Measurements from ENCODE around the gene OTX2.

The OTX2 gene

DNA sequence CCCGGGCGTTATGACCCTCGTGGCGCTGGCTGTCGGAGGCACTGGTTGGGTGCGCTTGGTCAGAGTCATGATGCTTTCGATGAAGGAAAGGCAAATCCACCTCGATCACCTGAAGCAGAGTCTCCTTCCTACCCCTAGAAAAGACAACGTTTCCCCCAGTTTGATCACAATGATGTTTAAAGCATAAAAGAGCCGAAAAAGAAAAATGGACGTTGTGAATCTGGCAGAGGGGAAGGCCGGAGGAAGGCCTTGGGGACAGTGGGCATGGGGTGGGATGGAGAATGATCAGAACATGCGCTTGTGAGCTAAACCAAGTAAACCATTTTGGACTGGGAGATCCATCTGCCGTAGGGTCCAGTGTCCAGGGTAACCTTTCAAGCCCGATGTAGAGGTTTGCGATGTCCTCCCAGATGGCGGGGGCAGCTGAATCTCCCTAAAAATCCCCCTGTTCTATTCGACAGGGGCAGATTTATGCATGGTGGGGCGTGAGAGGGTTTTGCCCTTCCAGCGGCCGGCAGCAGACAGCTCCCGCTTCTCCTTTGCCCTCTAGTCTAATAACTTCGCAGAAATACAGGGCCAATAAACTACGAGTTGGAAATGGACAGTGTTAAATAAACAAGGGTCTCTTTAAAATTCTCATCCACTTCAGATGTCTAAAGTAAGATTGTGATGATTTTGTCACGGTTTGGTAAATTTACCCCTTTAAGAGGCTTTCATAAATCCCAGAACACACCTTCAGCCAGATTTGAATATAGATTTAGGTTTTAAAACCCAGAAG is 2.3 kb upstream of the OTX2 start:
- DNase-seq (ENCODE audit: low read depth) = no peak

GRCh38 chr14:56811593-56812363 is 1.5 kb upstream of the OTX2 start:
- DNase-seq (ENCODE audit: low read depth) = no peak

GRCh38 chr14:56810836-56811592 is 735 bp upstream of the OTX2 start:
- no peak for DNase-seq (ENCODE audit: low read depth)

DNA sequence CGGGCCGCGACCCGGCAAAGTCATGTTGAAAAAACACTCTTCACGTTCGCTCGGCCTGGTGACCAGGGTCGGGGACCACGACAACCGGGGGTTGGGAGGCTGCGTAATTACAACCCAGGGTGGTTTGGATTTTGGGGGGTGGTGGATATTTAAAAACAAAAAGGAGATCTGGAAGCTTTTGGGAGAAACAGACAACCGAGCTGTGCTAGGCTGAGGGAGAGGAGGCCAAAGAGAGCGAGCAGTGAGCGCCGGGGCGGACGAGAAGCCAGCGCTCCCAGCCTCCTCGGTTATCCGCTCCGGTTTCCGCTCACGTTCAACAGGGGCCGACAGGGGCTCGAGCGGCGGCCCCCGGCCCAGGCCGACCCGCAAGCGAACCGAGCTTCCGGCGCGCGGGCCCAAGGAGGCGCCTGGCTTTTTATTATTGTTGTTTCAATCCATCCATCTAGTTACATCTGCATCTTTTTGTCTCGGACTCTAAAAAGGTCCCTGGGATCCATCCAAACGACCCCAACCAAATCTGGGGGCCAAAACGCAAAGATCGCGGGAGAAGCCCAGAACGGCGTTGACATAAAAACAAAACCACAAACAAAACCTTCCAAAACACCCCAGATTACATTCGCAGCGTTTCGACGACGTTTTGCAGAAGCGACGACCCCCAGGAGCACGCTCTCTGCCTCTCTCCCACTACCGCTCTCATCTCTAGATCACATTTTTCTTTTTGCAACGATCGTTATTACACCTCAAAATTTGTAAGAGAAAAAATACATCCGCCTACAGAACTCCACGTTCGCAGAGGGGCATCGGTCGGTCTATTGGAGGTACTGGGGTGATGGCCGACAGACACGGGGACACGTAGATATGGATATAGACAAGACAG is 771 bp downstream of the OTX2 start:
- no peak for DNase-seq (ENCODE audit: low read depth)

DNA sequence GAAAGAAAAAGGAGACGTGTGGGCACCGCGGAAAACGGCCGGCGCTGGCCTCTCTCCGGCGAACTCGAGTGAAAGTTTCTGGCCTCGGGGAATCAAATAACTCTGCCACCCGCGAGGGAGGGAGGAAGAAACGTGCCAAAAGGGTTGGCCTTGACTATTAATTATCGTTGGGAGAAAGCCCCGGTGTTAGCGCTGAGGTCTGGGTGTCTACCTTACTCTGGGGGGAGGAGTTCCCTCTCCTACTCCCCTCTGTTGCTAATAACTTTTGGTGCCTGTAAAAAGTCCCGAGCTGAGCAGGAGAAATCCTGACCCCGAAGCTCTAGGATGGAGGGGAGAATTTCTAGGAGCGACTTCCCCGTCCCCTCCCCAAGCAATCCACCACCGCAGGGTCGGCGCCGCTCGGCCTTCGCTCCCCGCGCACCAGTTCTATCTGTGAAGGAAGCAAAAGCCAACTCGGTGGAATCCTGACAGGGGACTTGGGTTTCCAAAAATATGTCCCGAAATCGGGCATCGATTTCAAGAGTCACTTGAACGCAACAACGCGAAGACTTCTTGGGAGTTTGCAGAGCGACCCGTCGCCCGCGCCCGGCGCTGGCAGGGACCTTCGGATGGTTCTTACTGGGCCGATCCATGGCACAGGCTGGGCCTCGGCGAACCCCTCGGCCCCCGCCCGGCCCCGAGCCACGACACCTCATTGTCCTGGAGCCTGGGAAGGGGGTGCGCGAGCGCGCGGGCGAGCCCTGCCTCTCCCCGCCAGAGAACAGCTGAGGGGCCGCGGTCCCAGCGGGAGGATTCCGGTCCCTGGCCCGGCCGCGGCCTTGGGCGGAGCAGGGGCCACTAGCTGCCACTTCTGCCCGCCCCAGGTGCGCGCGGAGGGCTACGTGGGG is 1.7 kb downstream of the OTX2 start:
- DNase-seq (ENCODE audit: low read depth) = no peak

- DNase-seq (ENCODE audit: low read depth) = no peak
These were observed 2.2 kb downstream of the OTX2 start for GRCh38 chr14:56808110-56808382.

DNA sequence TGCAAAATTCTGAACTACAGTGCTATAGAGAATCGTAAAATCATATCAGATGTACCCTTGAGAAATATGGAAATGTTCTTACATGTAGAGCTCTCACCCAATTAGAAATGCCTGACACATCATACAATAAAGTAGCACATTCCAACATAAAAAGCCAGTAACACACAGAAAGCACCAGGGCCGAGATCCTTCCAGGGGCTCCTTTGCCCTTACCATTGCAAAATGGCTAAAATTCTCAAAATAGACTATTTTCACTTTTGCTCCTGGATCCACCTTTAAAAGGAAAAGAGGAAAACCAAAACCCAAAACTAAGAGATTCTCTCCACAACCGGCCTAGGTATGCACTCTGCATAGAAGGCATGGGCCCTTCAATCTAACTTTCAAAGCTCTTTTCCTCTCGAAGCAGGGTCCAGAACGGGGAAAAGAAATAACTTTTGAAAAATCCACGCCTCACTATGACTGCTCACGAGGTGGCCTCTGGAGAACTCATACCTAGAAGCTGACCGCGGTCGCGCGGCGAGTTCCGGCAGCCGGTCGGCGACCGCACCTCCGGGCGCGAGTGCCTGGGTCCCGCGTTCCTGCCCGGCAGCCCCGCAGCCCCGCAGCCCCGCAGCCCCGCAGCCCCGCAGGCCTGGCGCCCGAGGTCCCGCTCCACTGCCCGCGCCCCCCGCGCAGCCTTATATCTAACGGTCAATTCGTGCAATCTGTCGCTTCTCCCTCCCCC is 2.7 kb downstream of the OTX2 start:
- DNase-seq (ENCODE audit: low read depth) = no peak

- DNase-seq (ENCODE audit: low read depth) = no peak
These were observed 3.5 kb downstream of the OTX2 start for GRCh38 chr14:56806760-56807159.

DNA sequence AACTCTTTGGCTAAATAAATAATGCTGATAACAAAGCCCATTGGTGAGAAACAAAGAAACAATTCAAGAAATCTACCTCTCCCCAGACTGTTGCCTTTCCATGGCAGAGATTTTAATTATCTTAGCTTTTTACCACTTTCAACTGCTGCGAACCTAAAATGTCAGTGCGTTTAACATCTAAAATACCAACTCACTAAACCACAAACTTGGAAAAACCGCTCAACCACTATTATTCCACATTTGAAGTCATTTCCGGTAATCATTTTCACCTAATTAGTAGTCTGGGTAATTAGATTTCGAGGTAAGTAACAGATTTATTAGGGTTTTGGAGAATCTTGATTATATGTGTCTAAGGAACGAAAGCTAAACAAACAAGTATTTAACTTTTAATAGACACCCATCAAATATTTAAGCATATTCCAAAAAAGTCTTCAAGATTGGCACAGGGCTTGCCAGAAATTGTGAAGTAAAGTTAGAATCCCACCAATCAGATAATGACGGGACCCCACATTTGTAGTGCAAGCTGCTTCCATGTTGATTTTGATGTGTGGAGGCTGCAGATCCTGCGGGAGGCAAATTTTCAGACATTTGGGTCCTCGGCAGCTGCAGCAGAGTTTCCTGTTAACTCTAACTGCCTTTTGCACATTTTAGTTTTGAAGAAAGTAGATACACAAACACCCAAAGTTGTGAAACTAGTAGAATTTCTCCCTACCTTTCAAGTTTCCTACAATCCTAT is 4.1 kb downstream of the OTX2 start:
- no peak for DNase-seq (ENCODE audit: low read depth)

GRCh38 chr14:56805201-56805991 is 4.9 kb downstream of the OTX2 start:
- no peak for DNase-seq (ENCODE audit: low read depth)

DNA sequence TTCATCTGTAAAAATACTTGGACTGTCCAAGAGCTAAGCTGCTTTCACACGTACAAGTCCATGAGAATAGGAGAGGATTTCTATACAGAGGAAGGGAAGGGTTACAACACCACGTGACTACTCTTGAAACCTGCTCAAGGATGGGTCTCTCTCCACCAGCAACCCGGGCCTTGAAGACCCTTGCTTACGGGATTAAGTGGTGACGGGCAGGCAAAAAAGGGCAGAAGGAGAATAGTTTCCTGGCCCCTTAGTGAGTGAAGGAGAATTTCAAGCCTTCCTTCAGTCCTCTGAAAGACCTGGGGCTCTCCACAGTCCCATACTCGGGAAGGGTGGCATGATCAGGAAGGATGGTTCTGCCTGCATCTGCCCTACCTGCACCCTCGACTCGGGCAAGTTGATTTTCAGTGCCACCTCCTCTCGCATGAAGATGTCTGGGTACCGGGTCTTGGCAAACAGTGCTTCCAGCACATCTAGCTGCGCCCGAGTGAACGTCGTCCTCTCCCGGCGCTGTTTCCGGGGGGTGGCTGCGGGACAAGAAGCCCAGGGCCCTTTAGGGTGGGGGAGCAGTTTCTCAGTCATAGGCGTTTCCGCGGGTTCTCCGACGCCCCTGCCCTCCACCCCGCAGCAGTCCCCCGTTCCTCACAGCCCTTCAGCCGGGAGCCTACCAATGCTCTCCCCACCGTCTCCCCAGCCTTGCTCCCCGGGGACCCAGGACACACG is 6.3 kb downstream of the OTX2 start:
- DNase-seq (ENCODE audit: low read depth) = no peak

DNA sequence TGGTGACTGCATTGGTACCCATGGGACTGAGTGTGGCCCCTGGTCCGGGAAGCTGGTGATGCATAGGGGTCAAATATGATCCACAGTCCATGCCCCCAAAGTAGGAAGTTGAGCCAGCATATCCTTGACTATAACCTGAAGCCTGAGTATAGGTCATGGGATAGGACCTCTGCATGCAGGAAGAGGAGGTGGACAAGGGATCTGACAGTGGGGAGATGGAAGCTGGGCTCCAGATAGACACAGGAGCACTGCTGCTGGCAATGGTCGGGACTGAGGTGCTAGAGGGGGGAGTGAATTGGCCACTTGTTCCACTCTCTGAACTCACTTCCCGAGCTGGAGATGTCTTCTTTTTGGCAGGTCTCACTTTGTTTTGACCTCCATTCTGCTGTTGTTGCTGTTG is 8.4 kb downstream of the OTX2 start:
- no peak for DNase-seq (ENCODE audit: low read depth)

GRCh38 chr14:56799343-56799645 is 11.0 kb downstream of the OTX2 start:
- DNase-seq (ENCODE audit: low read depth) = no peak

DNA sequence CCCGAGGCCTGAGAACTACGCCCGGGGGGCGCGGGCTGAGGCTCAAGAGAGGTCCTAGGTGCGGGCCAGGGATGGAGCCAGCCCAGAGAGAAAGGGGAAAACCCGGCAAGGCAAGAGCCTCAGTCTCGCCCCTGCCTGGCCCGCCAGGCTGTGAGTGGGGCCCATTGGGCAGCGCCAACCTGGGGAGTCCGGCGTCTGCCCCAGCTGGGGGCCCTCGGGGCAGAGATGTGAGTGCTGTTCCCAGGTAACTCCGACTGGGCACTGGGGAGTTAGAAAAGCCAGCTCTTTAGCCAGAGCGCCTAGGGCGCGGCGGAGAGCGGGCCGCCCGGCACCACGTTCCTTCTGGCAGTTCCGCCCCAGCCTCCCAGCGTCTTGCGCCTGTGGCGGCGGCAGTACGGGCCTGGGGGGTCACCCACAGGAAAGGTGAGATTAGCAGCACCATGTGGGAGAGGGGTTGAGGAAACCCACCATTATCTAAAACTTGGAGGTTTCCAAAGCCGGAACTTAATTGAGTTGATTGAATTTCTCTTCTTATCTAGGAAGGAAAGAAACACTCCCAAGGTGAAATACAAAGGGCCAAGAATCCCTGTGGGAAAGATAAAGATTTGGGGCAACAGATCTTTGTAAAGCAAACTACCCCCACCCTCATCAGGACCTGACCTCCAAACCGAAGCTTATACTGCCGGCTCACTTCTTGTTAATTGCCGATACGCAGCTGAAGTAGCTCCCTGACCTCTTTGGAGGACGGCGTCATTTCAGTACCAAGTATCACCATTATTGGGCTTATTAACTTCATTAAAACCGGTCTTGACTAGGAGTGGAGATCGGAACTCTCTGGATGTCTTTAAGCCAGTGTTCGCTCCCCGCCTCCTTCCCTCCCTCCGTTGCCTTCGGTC is 11.6 kb downstream of the OTX2 start:
- no peak for DNase-seq (ENCODE audit: low read depth)

- no peak for DNase-seq (ENCODE audit: low read depth)
These were observed 12.5 kb downstream of the OTX2 start for GRCh38 chr14:56797569-56798446.

DNA sequence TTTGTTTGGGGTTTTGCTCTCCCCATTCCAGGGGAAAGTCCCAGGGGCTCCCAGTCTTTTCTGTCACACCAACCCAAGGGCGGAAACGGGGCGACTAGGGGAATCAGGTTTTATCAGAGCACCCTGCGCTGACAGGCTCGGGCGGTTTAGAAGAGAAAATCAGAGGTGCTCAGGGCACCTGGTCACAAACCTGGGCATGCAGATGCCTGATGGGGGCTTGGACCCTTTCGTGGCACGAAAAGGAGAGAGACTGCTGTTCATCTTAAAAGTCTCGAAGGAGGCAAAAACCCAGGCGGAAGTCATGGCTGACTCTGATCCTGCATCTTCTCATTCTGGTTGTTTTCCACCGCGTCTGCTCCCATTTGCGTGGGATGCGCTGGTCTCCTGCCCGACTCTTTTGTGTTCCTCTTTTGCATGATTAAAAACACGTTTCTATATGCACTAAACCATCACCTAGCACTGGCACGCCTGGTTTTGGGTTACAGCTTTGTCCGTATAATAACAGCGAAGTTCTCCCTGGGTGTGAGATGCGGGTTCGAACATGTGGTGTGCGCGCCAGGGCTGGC is 13.2 kb downstream of the OTX2 start:
- DNase-seq (ENCODE audit: low read depth) = no peak
